Erythroblast (primary cell): ENCODE measurements around the gene ZNF385C.
A peak's percentile ranks its signal among the peaks of the same experiment; 100 is the strongest.

Experiments used
- DNase-seq, 2 experiments: peaks; one replicate each; lab custom pipeline; 2025; lab: John Stamatoyannopoulos, UW
- GATA1 ChIP-seq: IDR thresholded peaks from 2 replicates; pipeline ENCODE4 v1.6.1; 2011; ENCODE audit warnings: low read depth, mild to moderate bottlenecking, control low read depth, low read length, moderate library complexity
- POLR2A ChIP-seq: IDR thresholded peaks from 2 replicates; pipeline ENCODE4 v1.6.1; 2011; ENCODE audit warnings: mild to moderate bottlenecking, low read length

Gene ZNF385C

DNA sequence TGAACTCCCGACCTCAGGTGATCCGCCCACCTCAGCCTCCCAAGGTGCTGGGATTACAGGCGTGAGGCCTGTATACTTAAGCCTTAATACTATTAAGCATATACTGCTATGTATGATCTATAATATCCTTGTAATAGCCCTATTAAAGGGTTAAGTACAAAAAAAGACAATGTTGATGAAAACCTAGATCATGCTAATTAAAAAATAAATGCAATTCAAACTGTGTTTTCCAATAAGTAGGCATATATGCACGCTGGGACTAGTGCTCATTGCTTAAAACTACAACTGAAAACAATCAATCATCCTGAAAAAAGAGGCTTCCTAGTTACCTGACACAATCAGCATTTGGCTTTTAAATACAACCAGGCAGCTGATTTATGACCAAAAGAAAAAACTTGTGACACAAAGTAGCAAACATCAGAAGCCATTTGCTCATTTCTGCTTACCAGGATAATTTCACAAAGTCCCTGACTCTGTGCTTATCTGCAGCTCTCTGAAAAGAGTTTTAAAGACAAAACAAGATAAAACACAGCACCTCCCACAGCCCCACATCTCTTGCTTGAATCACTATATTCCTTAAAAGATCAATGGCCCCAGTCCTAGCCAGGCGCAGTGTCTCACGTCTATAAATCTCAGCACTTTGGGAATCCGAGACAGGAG, 11.1 kb downstream of the ZNF385C start:
- TF ChIP-seq POLR2A: no peak
- no peak for TF ChIP-seq GATA1

DNA sequence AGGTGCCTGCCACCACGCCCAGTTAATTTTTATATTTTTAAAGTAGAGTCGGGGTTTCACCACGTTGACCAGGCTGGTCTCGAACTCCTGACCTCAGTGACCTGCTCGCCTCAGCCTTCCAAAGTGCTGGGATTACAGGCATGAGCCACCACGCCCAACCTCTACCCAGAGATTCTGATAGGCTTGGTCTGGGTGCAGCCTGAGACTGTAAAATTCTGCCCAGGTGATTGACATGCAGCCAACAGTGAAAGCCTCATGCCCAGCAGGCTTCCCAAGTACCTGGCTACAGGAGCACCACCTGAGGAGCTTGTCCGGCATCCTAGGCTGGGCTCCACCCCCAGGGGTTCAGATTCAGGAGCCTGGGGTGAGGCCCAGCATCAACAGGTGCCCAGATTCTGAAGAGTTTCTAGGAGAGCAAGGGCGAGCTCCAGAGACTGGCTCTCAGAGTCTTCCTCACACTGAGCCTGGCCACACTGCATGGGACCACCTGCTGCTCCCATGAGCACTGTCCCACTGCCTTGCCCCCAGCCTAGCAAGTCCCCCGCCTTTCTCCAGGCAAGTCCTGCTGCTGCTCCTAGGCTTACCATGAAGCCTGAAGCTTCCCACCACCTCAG, 16.6 kb downstream of the ZNF385C start:
- TF ChIP-seq GATA1: no peak
- no peak for TF ChIP-seq POLR2A
- DNase-seq: no peak

More for the DNA sequence above, 11.1 kb downstream of the ZNF385C start:
- peak in 1 of 2 experiments; percentile 38 for DNase-seq

DNA sequence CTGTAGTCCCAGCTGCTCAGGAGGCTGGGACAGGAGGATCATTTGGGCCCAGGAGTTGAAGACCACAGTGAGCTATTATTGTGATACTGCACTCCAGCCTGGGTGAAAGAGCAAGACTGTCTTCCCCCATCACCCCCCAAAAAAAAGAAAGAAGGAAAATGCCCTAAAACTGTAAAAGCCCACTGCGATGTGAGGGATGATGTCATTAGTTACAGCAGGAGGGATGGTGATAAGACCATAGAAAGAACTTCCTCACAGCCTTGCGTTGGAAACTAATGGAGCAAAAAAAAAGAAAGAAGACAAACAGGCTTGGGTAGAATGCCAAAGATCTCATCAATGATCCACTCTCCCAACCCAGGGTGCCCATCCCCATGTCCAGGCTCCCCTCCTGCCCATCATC, 18.7 kb downstream of the ZNF385C start:
- DNase-seq: no peak
- TF ChIP-seq GATA1 (no peak), POLR2A (no peak)

DNA sequence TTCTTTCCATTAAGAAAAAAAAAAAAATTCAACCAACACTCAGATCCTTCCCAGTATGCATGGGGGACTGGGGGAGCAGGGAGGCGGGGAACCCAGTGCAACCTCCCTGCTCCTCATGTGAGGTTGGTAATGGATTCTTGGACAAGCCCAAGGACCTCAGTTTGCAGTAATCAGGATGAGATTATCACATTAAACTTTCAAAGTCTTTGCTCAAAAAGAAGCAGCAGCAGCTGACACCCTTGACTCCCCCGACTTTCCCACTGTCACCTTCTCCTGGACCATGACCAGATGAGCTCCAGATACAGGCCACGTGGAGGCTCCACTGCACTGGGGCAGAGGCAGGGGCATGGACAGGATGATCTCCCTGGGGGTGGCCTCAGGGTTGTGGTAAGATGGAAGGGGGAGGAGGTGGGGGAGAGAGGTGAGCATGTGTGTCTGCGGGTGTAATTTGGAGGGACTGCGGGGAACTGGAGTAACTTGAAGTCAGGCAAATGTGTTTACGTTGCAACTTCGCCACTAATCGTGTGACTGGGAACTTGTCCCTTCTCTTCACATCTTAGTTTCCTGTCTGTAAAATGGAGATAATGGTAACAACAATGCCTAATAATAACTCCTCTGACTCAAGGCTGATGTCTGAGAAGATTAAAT, 19.8 kb downstream of the ZNF385C start:
- TF ChIP-seq POLR2A (no peak), GATA1 (no peak)
- peak in 1 of 2 experiments; percentile 42 for DNase-seq

DNA sequence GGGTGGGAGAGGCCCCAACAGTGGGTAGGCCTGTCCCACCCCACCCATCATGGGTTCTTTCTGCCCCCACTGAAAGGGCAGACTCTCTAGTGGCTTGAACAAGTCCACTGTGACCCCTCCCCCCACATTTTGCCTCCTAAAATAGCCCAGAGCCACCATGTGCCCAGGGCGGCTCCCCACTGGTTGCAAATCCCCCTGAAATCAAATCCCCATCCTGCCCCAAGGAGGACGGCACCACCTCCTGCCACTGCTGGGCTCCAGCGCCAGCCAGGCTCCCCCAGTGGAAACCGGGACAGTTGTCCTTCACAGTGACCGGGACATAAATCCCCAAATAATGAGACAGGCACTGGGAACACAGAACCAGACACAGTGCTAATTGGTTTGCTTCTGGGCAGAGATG, 20.5 kb downstream of the ZNF385C start:
- DNase-seq: no peak
- TF ChIP-seq GATA1: no peak
- no peak for TF ChIP-seq POLR2A

DNA sequence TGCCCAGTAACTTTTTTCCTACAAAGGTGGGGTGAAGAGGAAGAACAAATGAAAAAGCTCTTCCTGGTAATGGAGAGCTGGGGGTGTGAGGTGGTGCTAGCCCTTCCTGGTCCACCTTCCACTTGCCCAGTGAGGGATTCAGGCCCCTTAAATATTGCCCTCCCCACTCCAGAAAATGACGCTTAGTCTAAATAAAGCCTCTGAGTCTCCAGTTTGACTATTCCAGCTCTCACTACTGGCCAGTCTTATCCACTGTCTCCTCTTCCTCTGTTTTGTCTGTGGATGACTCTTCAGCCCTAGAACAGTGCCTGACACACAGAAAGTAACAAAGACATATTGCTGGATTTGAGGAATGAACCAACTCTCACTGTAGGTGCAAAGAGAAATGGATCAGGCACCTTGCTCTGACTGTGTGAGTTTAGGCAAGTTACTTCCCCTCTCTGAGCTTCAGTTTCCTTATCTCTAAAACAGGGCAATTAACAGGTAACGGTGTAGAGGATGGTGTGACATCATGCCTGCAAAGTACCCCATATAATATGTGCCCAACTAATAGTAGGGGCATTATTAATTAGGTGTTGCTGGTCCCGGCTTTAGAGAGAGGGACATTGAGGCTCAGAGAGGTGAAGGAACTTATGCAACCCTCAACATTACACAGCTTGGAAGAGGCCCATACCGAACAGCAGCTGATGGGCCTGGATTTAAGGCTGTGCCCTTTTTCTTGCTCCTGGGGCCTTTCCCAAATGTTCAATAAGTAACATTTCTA, 21.3 kb downstream of the ZNF385C start:
- TF ChIP-seq POLR2A: no peak
- no peak for TF ChIP-seq GATA1
- no peak for DNase-seq

DNA sequence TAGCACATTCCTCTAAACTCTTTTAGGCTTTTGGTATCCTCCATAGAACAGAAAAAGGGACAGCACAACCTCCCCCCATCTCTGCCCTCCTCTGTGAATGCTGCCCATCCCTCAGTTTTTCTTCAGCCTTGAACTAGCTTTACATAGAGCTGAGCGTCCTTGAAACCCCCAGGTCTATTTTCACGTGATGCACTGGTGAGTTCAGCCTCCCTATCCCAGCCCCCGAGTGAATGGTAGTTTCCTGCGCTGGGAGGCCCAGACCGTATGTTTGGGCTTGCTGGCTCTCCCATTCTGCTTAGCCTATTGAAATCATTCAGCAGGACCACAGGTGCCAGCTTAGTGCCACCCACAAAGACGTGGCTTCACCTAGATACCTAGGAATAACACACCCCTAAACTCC, 22.5 kb downstream of the ZNF385C start:
- no peak for TF ChIP-seq GATA1
- no peak for DNase-seq

DNA sequence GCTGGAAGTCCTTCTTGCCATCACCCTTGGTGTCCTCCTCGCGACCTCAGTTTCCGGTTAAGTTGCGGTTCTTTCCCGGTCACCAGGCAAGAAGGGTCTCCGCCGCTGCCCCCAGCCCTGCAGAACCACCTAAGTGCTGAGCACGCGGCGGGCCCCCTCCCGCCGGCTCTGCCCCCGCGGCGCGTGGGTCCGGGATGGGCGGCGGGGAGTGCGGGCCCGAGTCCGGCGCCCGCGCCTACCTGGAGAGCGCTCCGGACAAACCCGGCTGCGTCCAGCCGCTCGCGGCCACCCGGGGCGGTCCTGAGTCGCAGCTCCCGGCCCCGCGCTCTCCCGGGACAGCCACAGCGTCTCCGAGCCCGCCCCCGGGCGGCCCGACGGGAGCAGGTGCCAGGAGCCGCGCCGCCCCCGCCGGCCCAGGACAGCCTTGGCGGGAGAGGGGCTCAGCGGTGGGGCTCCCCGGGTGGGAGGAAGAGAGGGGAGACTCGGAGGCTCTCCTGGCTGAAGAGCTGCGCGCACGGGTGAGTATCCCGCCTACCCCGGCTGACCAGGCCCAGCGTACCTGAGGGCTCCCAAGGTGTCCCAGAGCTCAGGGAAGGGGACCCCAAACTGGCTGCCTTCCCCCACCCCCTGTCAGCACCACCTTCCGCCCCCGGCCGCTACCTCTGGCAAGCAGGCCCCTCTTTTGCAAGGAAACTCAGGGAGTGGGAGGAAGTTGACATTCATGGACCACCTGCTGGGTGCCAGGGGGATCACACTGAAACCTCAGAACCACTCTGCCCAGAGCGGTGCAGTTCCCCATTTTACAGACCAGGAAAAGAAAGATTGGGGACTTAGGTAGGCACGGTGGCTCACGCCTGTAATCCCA, 25.7 kb downstream of the ZNF385C start:
- no peak for DNase-seq
- TF ChIP-seq GATA1 (no peak), POLR2A (no peak)

DNA sequence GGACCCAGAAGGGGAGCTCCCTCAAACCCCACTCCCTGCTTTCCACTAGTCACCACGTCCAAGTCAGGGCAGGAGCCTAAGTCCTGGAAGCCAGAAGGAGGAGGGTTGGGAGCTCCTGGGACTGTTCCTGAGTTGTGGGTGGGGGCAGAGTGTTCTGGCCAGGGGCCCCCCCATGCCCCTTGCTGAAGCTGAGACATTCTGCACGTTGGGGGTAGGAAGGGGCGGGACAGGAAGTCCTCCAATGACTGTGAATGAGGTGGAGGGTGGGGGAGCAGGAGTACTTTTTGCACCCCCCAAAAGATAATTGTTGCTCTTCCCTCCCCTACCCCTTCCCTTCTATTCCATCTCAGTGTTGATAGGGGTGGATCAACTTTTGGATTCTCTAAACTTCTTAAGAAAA, 26.5 kb downstream of the ZNF385C start:
- no peak for TF ChIP-seq GATA1
- TF ChIP-seq POLR2A: no peak

DNA sequence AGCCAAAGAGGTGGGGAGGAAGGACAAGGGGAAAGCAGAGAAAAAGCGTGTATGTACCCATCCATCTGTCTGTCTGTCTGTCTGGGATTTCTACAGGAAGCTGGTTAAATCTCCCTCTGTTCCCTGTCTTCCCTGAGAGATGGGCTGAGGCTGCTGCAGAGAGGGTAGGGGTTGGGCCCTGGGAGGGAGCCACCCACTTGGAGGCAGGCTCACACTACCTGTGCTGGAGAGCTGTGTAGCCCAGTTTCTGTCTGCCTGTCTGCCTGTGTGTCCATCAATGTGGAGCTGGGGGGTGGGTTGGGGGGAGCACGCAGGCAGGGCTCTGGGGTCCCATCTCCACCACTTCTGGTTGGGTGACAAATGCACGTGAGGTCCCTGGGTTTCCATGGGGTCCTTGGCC, 29.3 kb downstream of the ZNF385C start:
- no peak for TF ChIP-seq GATA1
- TF ChIP-seq POLR2A: no peak
- no peak for DNase-seq

More for the DNA sequence above, 26.5 kb downstream of the ZNF385C start:
- no peak for DNase-seq

DNA sequence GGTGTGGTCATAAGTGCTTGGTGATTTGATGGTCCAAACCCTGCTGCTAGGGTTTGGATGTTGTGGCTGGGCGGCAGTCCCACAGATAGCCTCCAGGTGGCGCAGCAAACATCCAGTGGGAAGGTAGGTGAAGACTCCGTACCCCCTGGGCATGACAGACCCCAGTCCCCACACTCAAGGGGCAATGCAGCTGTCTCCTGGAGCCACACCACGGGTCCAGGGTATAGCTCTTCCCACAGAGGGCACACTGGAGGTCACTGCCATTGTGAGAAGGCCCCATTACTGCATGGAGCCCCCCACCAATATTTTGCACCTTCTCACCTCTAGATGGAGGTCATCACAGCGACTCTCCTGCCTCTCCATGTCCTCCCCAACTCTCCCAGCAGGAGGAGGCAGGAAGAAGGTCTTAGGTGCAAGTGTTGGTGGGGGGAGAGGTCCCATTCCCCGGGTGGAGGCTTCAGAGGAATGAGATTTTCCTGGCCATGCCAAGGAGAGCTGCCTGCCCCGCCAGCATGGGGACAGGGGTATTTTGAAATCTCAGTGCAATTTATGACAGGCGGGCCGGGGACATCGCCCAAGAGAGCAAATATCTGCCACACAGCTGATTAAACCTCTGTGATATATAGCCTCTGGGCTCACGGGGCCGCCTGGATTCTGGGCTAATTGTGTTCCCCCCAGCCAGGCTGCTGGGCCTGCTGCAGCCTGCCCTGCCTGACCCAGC, 30.7 kb downstream of the ZNF385C start:
- DNase-seq: peak; percentile 54 to 77

DNA sequence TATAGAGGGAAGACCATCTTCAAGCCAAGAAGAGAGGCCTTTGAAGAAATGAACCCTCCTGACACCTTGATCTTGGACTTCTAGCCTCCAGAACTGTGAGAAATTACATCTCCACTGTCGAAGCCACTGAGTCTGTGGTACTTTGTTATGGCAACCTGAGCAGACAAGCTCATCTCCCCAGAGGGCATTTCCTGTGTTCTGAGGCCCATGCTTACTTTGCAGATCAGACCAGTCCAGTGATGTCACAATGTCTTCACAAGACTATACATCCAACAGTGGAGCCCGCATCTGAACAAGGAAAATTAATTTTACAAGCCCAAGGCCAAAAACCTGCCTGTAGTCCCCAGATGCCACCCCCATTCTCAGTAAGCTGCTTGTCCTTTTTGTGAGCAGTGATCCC, 33.1 kb downstream of the ZNF385C start:
- DNase-seq: no peak

More for the DNA sequence above, 30.7 kb downstream of the ZNF385C start:
- no peak for TF ChIP-seq POLR2A
- TF ChIP-seq GATA1: no peak

DNA sequence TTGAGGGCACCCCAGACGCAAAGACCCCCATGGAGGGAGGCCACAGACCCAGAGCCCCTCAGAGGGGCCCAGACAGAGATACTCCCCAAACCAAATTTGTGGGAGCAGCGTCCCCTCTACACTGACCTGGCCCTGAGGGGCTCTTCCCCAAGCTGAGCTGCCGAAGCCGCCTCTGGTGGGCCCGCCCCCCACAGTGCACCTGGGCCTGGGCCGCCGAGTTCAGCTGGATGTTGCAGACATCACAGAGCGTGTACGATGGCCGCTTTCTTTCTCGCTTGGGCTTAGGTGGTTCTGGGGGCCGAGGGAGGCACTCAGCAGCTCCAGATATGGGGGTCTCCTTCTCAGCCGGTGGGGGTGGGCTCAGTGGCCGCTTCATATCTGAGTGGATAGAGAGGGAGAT, 35.6 kb downstream of the ZNF385C start:
- TF ChIP-seq GATA1 (no peak), POLR2A (no peak)
- DNase-seq: no peak

More for the DNA sequence above, 33.1 kb downstream of the ZNF385C start:
- no peak for TF ChIP-seq POLR2A
- TF ChIP-seq GATA1: no peak
